HCT116 (cell line): ENCODE measurements around the gene STAP2.

Experiments
- CTCF ChIP-seq, 3 experiments: fragments of 200-600 bp in 1 of 3; sonication (generic) in 1 of 3; IDR thresholded peaks in 2 of 3; conservative IDR thresholded peaks in 1 of 3; 2 replicates each; pipeline ENCODE4 v1.5.1; 2012 to 2017; ENCODE audit warnings: low read depth in 2 of 3, low read length in 2 of 3, antibody characterized with exemption in 1 of 3, borderline replicate concordance in 1 of 3, control low read depth in 1 of 3, mild to moderate bottlenecking in 1 of 3, mixed read lengths in 1 of 3, mixed run types in 1 of 3, moderate library complexity in 1 of 3; ENCODE audit not compliant: insufficient read depth in 1 of 3
- EGR1 ChIP-seq: IDR thresholded peaks from 2 replicates; pipeline ENCODE4 v1.6.1; 2012; ENCODE audit warnings: low read depth
- EZH2 ChIP-seq: fragments of 200-600 bp; sonication (generic); IDR thresholded peaks from 2 replicates; pipeline ENCODE4 v1.6.1; 2017; ENCODE audit warnings: antibody characterized with exemption, mixed run types
- JUND ChIP-seq: IDR thresholded peaks from 2 replicates; pipeline ENCODE4 v1.6.1; 2012
- POLR2A ChIP-seq: IDR thresholded peaks from 2 replicates; pipeline ENCODE4 v1.7.0; 2011; ENCODE audit warnings: borderline replicate concordance; ENCODE audit not compliant: insufficient read depth, insufficient read length; ENCODE audit errors: extremely low read depth
- TF ChIP-seq, protein P1 (sequence below): IDR thresholded peaks from 2 replicates; pipeline ENCODE4 v1.6.1; 2012
- TF ChIP-seq, protein P2 (sequence below): IDR thresholded peaks from 2 replicates; pipeline ENCODE4 v1.6.1; 2011; ENCODE audit warnings: mild to moderate bottlenecking, low read length, moderate library complexity; ENCODE audit not compliant: insufficient replicate concordance; ENCODE audit errors: extremely low read depth

GRCh38 chr19:4362101-4362828 lies 23.6 kb upstream of the STAP2 start:
- TF ChIP-seq CTCF (IDR thresholded peaks at IDR 0.05 in 2 of 3, conservative IDR thresholded peaks at IDR 0.05 in 1 of 3; ENCODE audit: borderline replicate concordance in 1 of 3, insufficient read depth in 1 of 3, low read depth in 2 of 3, low read length in 2 of 3), result no peak
- TF ChIP-seq POLR2A, result no peak
- TF ChIP-seq EGR1, result no peak
- TF ChIP-seq, protein P1, sequence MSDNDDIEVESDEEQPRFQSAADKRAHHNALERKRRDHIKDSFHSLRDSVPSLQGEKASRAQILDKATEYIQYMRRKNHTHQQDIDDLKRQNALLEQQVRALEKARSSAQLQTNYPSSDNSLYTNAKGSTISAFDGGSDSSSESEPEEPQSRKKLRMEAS, result no peak
- TF ChIP-seq JUND, result no peak
- TF ChIP-seq, protein P2, sequence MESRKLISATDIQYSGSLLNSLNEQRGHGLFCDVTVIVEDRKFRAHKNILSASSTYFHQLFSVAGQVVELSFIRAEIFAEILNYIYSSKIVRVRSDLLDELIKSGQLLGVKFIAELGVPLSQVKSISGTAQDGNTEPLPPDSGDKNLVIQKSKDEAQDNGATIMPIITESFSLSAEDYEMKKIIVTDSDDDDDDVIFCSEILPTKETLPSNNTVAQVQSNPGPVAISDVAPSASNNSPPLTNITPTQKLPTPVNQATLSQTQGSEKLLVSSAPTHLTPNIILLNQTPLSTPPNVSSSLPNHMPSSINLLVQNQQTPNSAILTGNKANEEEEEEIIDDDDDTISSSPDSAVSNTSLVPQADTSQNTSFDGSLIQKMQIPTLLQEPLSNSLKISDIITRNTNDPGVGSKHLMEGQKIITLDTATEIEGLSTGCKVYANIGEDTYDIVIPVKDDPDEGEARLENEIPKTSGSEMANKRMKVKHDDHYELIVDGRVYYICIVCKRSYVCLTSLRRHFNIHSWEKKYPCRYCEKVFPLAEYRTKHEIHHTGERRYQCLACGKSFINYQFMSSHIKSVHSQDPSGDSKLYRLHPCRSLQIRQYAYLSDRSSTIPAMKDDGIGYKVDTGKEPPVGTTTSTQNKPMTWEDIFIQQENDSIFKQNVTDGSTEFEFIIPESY, result no peak
- TF ChIP-seq EZH2, result no peak
